HepG2 (cell line): ENCODE results near the gene ENO3. TPM values are rescaled to one million over a fixed set of nuclear protein-coding genes. Genes with fewer than 3 reads are reported as not detected.

Source experiments
- FOXK2 ChIP-seq: fragments of 450-650 bp; IDR thresholded peaks from 2 replicates; pipeline ENCODE4 v1.6.1; 2016
- HOXA5 ChIP-seq: sonication (generic); formaldehyde crosslinking; IDR thresholded peaks from 2 replicates; pipeline ENCODE4 v1.4.0; 2020; ENCODE audit warnings: missing genetic modification reagents
- KMT2A ChIP-seq: sonication (generic); formaldehyde crosslinking; IDR thresholded peaks from 2 replicates; pipeline ENCODE4 v1.4.0; 2020; ENCODE audit warnings: missing genetic modification reagents
- PITX1 ChIP-seq: sonication (generic); formaldehyde crosslinking; IDR thresholded peaks from 2 replicates; pipeline ENCODE4 v1.5.1; 2020; ENCODE audit warnings: mild to moderate bottlenecking, missing genetic modification reagents
- RBAK ChIP-seq: sonication (generic); formaldehyde crosslinking; IDR thresholded peaks from 2 replicates; pipeline ENCODE4 v1.5.1; 2020; ENCODE audit warnings: mild to moderate bottlenecking, missing genetic modification reagents
- REPIN1 ChIP-seq: sonication (generic); formaldehyde crosslinking; IDR thresholded peaks from 2 replicates; pipeline ENCODE4 v1.8.0; 2022; ENCODE audit warnings: missing genetic modification reagents, low read depth, mild to moderate bottlenecking, borderline replicate concordance
- RXRA ChIP-seq: sonication (generic); formaldehyde crosslinking; IDR thresholded peaks from 2 replicates; pipeline ENCODE4 v1.5.1; 2020; ENCODE audit warnings: missing genetic modification reagents
- TEAD3 ChIP-seq: optimal IDR thresholded peaks from 2 replicates; pipeline ENCODE3; 2016; ENCODE audit warnings: borderline replicate concordance
- ZC3H4 ChIP-seq: sonication (generic); formaldehyde crosslinking; IDR thresholded peaks from 2 replicates; pipeline ENCODE4 v1.4.0; 2020; ENCODE audit warnings: missing genetic modification reagents, borderline replicate concordance
- ZNF124 ChIP-seq: sonication (generic); formaldehyde crosslinking; IDR thresholded peaks from 2 replicates; pipeline ENCODE4 v1.4.0; 2020; ENCODE audit warnings: missing genetic modification reagents
- ZNF136 ChIP-seq: sonication (generic); formaldehyde crosslinking; IDR thresholded peaks from 2 replicates; pipeline ENCODE4 v1.8.1; 2022; ENCODE audit warnings: low read depth, mild to moderate bottlenecking, moderate library complexity, missing genetic modification reagents
- ZNF264 ChIP-seq: sonication (generic); formaldehyde crosslinking; IDR thresholded peaks from 2 replicates; pipeline ENCODE4 v1.4.0; 2020; ENCODE audit warnings: missing genetic modification reagents
- ZNF564 ChIP-seq: sonication (generic); formaldehyde crosslinking; IDR thresholded peaks from 2 replicates; pipeline ENCODE4 v1.8.1; 2023; ENCODE audit warnings: mild to moderate bottlenecking, missing genetic modification reagents
- ZNF660 ChIP-seq: sonication (generic); formaldehyde crosslinking; IDR thresholded peaks from 2 replicates; pipeline ENCODE4 v1.5.1; 2020; ENCODE audit warnings: mild to moderate bottlenecking, low read depth, missing genetic modification reagents, borderline replicate concordance
- ZNF772 ChIP-seq: sonication (generic); formaldehyde crosslinking; IDR thresholded peaks from 2 replicates; pipeline ENCODE4 v1.5.0; 2020; ENCODE audit warnings: mild to moderate bottlenecking, missing genetic modification reagents
- ZNF883 ChIP-seq: sonication (generic); formaldehyde crosslinking; IDR thresholded peaks from 2 replicates; pipeline ENCODE4 v1.5.1; 2020; ENCODE audit warnings: mild to moderate bottlenecking, missing genetic modification reagents; ENCODE audit errors: not compliant biosample characterization
- ZSCAN31 ChIP-seq: sonication (generic); formaldehyde crosslinking; IDR thresholded peaks from 2 replicates; pipeline ENCODE4 v1.5.0; 2020; ENCODE audit warnings: low read depth, mild to moderate bottlenecking, missing genetic modification reagents
- ZSCAN9 ChIP-seq: IDR thresholded peaks from 2 replicates; pipeline ENCODE4 v1.6.1; 2016; ENCODE audit warnings: borderline replicate concordance
- polyA plus RNA-seq, 8 experiments: library from polyadenylated mRNA; depleted of rRNA in 3 of 8; stranded (reverse) in 7 of 8; unstranded in 1 of 8; fragments of >200 nt; fragmentation: Illumina TruSeq in 4 of 8; extraction: Trizol in 4 of 8; gene quantifications; 2 replicates each; pipeline versions ENCODE4 v1.2.1 to v1.2.3, GENCODE V29; 2011 to 2016; ENCODE audit warnings: low read depth in 4 of 8, missing spikeins in 1 of 8, mixed read lengths in 1 of 8; ENCODE audit not compliant: insufficient read depth in 1 of 8
- total RNA-seq, 5 experiments: library from RNA; depleted of rRNA; stranded (reverse); fragments of >200 nt; fragmentation: Illumina TruSeq; extraction: Trizol; gene quantifications; 2 replicates each; pipeline ENCODE4 v1.2.3, GENCODE V29; 2016; ENCODE audit warnings: low read depth in 1 of 5
- TF ChIP-seq, protein P1 (sequence below): sonication (generic); formaldehyde crosslinking; conservative IDR thresholded peaks from 2 replicates; pipeline ENCODE4 v1.4.0; 2020; ENCODE audit warnings: missing genetic modification reagents
- TF ChIP-seq, protein P2 (sequence below): IDR thresholded peaks from 2 replicates; pipeline ENCODE4 v1.6.1; 2016; ENCODE audit warnings: low read depth
- TF ChIP-seq, protein P3 (sequence below): IDR thresholded peaks from 2 replicates; pipeline ENCODE4 v1.6.1; 2016; ENCODE audit warnings: mild to moderate bottlenecking, missing biosample characterization, missing genetic modification reagents
- TF ChIP-seq, protein P4 (sequence below): sonication (generic); formaldehyde crosslinking; IDR thresholded peaks from 2 replicates; pipeline ENCODE4 v1.4.0; 2020; ENCODE audit warnings: missing genetic modification reagents

Gene ENO3
- total and polyA plus RNA-seq, 2 of the 13 experiments (the other 11 are each of a cell fraction or from before 2014, with no cell fraction given): 59.8 to 69.8 TPM

DNA sequence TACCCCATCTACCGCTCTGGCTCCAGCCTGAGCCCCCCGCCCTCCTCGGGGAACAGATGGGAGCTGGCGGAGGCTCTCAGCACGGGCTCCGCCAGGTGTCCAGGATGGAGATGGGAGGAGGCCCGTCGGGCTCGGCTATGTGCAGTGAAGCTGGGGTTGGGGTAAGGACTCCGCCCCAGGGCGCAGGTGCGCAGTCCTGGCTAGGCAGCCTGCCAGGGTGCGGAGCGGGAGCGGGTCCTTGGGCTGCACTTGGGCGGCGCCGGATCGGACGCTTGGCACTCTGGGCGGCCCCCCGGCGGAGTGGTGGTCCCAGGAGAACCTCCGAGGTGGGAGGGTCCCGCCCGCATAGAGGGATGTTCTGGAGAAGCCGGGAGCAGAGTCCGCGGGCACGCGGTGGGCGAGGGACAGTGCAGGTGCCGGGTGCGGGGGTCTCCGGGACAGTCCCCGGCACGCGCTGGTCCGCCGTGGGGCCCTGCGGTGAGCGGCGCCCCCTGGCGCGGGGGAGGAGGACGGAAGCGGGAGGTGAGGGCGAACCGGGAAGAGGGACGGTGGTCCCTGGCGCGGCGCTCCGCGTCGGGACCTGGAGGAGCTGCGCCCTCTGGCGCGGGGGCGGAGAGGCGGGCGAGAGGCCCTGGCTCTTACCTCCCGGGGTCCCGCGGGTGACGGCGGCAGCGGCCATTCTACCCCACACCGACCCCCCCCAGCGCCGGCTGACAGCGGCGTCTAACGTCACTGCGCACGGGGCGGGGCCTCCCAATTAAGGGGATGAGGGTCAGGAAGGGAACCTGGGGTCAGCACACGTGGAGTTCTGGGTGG, 36.2 kb downstream of the ENO3 start, which contains the start of gene CAMTA2 (continued):
- no peak for TF ChIP-seq ZNF660 (CRISPR knock-in tag)
- TF ChIP-seq FOXK2: no peak
- TF ChIP-seq KMT2A (CRISPR knock-in tag): peak; percentile 67; the same call in 1 of the 2 replicates
- peak; percentile 89 for TF ChIP-seq ZSCAN31 (CRISPR knock-in tag)
- 0 out of 2 replicates have a peak, but pooled peaks have one; percentile 77 for TF ChIP-seq ZNF136 (CRISPR knock-in tag)
- TF ChIP-seq REPIN1 (CRISPR knock-in tag): peak; percentile 85; the same call in 1 of the 2 replicates
- 0 out of 2 replicates have a peak, but pooled peaks have one; percentile 14 for TF ChIP-seq ZNF264
- TF ChIP-seq ZNF772 (CRISPR knock-in tag): peak; percentile 63
- peak; percentile 46 for TF ChIP-seq TEAD3 (CRISPR knock-in tag)
- no peak for TF ChIP-seq ZC3H4 (CRISPR knock-in tag)
- peak; percentile 66; the same call in 1 of the 2 replicates for TF ChIP-seq ZSCAN9 (CRISPR knock-in tag)
- TF ChIP-seq, protein P1, sequence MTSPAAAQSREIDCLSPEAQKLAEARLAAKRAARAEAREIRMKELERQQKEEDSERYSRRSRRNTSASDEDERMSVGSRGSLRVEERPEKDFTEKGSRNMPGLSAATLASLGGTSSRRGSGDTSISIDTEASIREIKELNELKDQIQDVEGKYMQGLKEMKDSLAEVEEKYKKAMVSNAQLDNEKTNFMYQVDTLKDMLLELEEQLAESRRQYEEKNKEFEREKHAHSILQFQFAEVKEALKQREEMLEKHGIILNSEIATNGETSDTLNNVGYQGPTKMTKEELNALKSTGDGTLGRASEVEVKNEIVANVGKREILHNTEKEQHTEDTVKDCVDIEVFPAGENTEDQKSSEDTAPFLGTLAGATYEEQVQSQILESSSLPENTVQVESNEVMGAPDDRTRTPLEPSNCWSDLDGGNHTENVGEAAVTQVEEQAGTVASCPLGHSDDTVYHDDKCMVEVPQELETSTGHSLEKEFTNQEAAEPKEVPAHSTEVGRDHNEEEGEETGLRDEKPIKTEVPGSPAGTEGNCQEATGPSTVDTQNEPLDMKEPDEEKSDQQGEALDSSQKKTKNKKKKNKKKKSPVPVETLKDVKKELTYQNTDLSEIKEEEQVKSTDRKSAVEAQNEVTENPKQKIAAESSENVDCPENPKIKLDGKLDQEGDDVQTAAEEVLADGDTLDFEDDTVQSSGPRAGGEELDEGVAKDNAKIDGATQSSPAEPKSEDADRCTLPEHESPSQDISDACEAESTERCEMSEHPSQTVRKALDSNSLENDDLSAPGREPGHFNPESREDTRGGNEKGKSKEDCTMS: no peak
- TF ChIP-seq, protein P2, sequence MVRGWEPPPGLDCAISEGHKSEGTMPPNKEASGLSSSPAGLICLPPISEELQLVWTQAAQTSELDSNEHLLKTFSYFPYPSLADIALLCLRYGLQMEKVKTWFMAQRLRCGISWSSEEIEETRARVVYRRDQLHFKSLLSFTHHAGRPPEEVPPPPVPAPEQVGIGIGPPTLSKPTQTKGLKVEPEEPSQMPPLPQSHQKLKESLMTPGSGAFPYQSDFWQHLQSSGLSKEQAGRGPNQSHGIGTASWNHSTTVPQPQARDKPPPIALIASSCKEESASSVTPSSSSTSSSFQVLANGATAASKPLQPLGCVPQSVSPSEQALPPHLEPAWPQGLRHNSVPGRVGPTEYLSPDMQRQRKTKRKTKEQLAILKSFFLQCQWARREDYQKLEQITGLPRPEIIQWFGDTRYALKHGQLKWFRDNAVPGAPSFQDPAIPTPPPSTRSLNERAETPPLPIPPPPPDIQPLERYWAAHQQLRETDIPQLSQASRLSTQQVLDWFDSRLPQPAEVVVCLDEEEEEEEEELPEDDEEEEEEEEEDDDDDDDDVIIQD (CRISPR knock-in tag): peak; percentile 31; the same call in 1 of the 2 replicates
- TF ChIP-seq ZNF883 (CRISPR knock-in tag): peak; percentile 76
- TF ChIP-seq ZNF124: 0 out of 2 replicates have a peak, but pooled peaks have one; percentile 26
- TF ChIP-seq PITX1 (CRISPR knock-in tag): 0 out of 2 replicates have a peak, but pooled peaks have one; percentile 12
- peak; percentile 61 for TF ChIP-seq RXRA (CRISPR knock-in tag)
- TF ChIP-seq, protein P3, sequence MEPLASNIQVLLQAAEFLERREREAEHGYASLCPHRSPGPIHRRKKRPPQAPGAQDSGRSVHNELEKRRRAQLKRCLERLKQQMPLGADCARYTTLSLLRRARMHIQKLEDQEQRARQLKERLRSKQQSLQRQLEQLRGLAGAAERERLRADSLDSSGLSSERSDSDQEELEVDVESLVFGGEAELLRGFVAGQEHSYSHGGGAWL (CRISPR knock-in tag): peak; percentile 86
- no peak for TF ChIP-seq RBAK (CRISPR knock-in tag)
- peak; percentile 39 for TF ChIP-seq ZNF564 (CRISPR knock-in tag)
- peak; percentile 77 for TF ChIP-seq HOXA5 (CRISPR knock-in tag)
- TF ChIP-seq, protein P4, sequence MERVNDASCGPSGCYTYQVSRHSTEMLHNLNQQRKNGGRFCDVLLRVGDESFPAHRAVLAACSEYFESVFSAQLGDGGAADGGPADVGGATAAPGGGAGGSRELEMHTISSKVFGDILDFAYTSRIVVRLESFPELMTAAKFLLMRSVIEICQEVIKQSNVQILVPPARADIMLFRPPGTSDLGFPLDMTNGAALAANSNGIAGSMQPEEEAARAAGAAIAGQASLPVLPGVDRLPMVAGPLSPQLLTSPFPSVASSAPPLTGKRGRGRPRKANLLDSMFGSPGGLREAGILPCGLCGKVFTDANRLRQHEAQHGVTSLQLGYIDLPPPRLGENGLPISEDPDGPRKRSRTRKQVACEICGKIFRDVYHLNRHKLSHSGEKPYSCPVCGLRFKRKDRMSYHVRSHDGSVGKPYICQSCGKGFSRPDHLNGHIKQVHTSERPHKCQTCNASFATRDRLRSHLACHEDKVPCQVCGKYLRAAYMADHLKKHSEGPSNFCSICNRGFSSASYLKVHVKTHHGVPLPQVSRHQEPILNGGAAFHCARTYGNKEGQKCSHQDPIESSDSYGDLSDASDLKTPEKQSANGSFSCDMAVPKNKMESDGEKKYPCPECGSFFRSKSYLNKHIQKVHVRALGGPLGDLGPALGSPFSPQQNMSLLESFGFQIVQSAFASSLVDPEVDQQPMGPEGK (CRISPR knock-in tag): peak; percentile 84
